Natural killer cell (primary cell): ENCODE data around the gene CDK5R2. TPM values are rescaled to one million over a fixed set of nuclear protein-coding genes. Genes with fewer than 3 reads are reported as not detected.

ENCODE experiments used
- ATAC-seq, 3 donors: fragments of 150-1000 bp in 2 of 3; fragments of 200-7000 bp in 1 of 3; cut with Tn5 transposase; 1 replicate in 1 of 3; 2 replicates in 2 of 3; pipeline ENCODE4 v1.10.0; 2021; ENCODE audit warnings: mild to moderate bottlenecking in 2 of 3, moderate library complexity in 2 of 3
- DNase-seq, 2 donors: peaks; one replicate each; pipeline versions ENCODE4 v3.0.0 to v3.0.0-alpha.2; 2013 to 2021; ENCODE audit warnings: mixed read lengths in 1 of 2
- H3K27ac ChIP-seq: one replicate; pipeline ENCODE4 v1.5.1; 2013; ENCODE audit warnings: mild to moderate bottlenecking, low read length
- H3K27me3 ChIP-seq: one replicate; pipeline ENCODE4 v1.6.1; 2013; ENCODE audit warnings: low read length; ENCODE audit not compliant: control insufficient read depth, insufficient read depth
- H3K36me3 ChIP-seq: one replicate; pipeline ENCODE4 v1.6.1; 2013; ENCODE audit warnings: low read length; ENCODE audit not compliant: control insufficient read depth, insufficient read depth
- H3K4me1 ChIP-seq: one replicate; pipeline ENCODE4 v1.6.1; 2013; ENCODE audit warnings: low read length; ENCODE audit not compliant: control insufficient read depth, insufficient read depth
- H3K4me3 ChIP-seq: one replicate; pipeline ENCODE4 v1.5.1; 2013; ENCODE audit warnings: low read length
- H3K9me3 ChIP-seq: one replicate; pipeline ENCODE4 v1.6.1; 2013; ENCODE audit warnings: low read length; ENCODE audit not compliant: control insufficient read depth, insufficient read depth
- H3K27ac Mint-ChIP-seq, 2 donors: one replicate each; pipeline ENCODE4 v1.8.0; 2022; ENCODE audit warnings: mild to moderate bottlenecking in 2 of 2, mixed read lengths in 2 of 2, moderate library complexity in 1 of 2
- H3K27me3 Mint-ChIP-seq, 2 donors: one replicate each; pipeline ENCODE4 v1.8.0; 2022; ENCODE audit warnings: low read depth in 2 of 2, mixed read lengths in 2 of 2
- H3K36me3 Mint-ChIP-seq: one replicate; pipeline ENCODE4 v1.8.0; 2022; ENCODE audit warnings: mixed read lengths
- H3K4me1 Mint-ChIP-seq, 2 donors: one replicate each; pipeline ENCODE4 v1.8.0; 2022; ENCODE audit warnings: mixed read lengths in 2 of 2
- H3K4me3 Mint-ChIP-seq: one replicate; pipeline ENCODE4 v1.8.0; 2022; ENCODE audit warnings: mild to moderate bottlenecking, moderate library complexity, mixed read lengths
- H3K9me3 Mint-ChIP-seq, 2 donors: one replicate each; pipeline ENCODE4 v1.8.0; 2022; ENCODE audit warnings: mixed read lengths in 2 of 2
- WGBS: methylation state at CpG from one replicate; pipeline ENCODE4 v1.1.7; 2013; ENCODE audit warnings: missing lambda C conversion rate; ENCODE audit not compliant: insufficient coverage; 5-methylcytosine and 5-hydroxymethylcytosine counted together
- intact Hi-C: fragments of 100-400 bp; cut with micrococcal nuclease; formaldehyde crosslinking; loops from one replicate; pipeline ENCODE4 v1.14.2; 2022
- total RNA-seq, 4 donors: library from RNA; stranded (reverse); fragments of 120-200 nt in 1 of 4; gene quantifications; one replicate each; pipeline versions ENCODE4 v1.2.3 to v1.2.4, GENCODE V29; 2013 to 2022
- TF ChIP-seq, protein P1 (sequence below): fragments of 200-600 bp; IDR thresholded peaks from one replicate; pipeline ENCODE4 v1.8.0; 2022; ENCODE audit warnings: antibody characterized with exemption

CDK5R2 gene
- total RNA-seq, 3 donors from 2014 or later (not counting 1 experiment from before 2014, with no cell fraction given) = not detected

DNA sequence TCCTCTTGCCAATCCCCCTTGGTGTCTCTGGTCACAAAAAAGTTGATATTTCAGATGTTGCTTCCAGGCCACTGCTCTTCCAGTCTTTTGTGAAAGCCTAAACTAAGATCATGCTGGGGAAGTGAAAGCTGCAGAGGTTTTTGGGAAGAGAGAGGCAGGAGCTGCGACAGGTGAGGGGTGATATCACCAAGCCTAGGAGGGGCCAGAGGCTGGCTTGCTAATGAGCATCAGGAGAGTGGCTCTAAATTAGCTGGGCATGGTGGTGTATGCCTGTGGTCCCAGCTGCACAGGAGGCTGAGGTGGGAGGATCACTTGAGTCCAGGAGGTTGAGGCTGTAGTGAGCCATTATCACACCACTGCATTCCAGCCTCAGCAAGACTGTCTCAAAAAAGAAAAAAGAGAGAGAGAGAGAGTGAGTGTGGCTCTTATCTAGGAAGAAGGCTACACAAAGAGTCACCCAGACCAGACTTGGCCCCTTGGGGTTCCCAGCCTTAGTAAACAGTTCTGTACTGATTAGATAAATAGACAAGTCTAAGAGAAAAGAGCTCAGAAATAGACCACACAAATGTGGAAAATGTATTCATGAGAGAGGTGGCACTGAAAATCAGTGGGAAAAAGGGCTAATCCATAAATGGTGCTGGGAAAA is 14.6 kb upstream of the CDK5R2 start:
- H3K27me3 ChIP-seq = no peaks in the 10 kb centered on the region
- TF ChIP-seq, protein P1, sequence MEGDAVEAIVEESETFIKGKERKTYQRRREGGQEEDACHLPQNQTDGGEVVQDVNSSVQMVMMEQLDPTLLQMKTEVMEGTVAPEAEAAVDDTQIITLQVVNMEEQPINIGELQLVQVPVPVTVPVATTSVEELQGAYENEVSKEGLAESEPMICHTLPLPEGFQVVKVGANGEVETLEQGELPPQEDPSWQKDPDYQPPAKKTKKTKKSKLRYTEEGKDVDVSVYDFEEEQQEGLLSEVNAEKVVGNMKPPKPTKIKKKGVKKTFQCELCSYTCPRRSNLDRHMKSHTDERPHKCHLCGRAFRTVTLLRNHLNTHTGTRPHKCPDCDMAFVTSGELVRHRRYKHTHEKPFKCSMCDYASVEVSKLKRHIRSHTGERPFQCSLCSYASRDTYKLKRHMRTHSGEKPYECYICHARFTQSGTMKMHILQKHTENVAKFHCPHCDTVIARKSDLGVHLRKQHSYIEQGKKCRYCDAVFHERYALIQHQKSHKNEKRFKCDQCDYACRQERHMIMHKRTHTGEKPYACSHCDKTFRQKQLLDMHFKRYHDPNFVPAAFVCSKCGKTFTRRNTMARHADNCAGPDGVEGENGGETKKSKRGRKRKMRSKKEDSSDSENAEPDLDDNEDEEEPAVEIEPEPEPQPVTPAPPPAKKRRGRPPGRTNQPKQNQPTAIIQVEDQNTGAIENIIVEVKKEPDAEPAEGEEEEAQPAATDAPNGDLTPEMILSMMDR = no peak
- H3K4me3 Mint-ChIP-seq = no peak overlapping the region
- no peak for DNase-seq
- H3K4me3 ChIP-seq = no peak overlapping the region
- H3K36me3 ChIP-seq = no peaks in the 10 kb centered on the region
- intact Hi-C loops = no loop called here
- ATAC-seq = no peak
- H3K27ac Mint-ChIP-seq = no peak overlapping the region
- no peaks in the 10 kb centered on the region for H3K36me3 Mint-ChIP-seq
- H3K27ac ChIP-seq = no peak overlapping the region
- H3K4me1 ChIP-seq = no peaks in the 10 kb centered on the region
- no peaks in the 10 kb centered on the region for H3K4me1 Mint-ChIP-seq
- H3K9me3 Mint-ChIP-seq = no peaks in the 10 kb centered on the region
- H3K9me3 ChIP-seq = no peaks in the 10 kb centered on the region
- WGBS = 93% methylated on average over 1 of the region's 1 CpG
- peaks cover 20 to 48% of the 10 kb centered on the region in 2 donors for H3K27me3 Mint-ChIP-seq

- Mint-ChIP-seq H3K27me3 (peaks cover 26 to 35% of the 10 kb centered on the region in 2 donors), H3K9me3 (no peaks in the 10 kb centered on the region), H3K36me3 (no peaks in the 10 kb centered on the region), H3K4me3 (no peak overlapping the region), H3K4me1 (no peaks in the 10 kb centered on the region), H3K27ac (no peak overlapping the region)
- Histone ChIP-seq H3K9me3 (no peaks in the 10 kb centered on the region), H3K4me3 (no peak overlapping the region), H3K27me3 (no peaks in the 10 kb centered on the region), H3K36me3 (no peaks in the 10 kb centered on the region), H3K27ac (no peak overlapping the region), H3K4me1 (no peaks in the 10 kb centered on the region)
- intact Hi-C loops = no loop called here
- 83% methylated on average over 1 of the region's 1 CpG for WGBS
- TF ChIP-seq, protein P1 = no peak
- ATAC-seq (no peak), DNase-seq (no peak)
Measured at GRCh38 chr2:218946621-218947020, 12.8 kb upstream of the CDK5R2 start.

GRCh38 chr2:218952160-218952559 is 7.3 kb upstream of the CDK5R2 start:
- Histone ChIP-seq H3K27ac (no peak overlapping the region), H3K27me3 (peaks cover 4% of the 10 kb centered on the region), H3K9me3 (no peaks in the 10 kb centered on the region), H3K36me3 (no peaks in the 10 kb centered on the region), H3K4me3 (no peak overlapping the region), H3K4me1 (no peaks in the 10 kb centered on the region)
- no peaks in the 10 kb centered on the region for H3K9me3 Mint-ChIP-seq
- intact Hi-C loops = no loop called here
- DNase-seq (no peak), ATAC-seq (no peak)
- peaks cover 37 to 41% of the 10 kb centered on the region in 2 donors for H3K27me3 Mint-ChIP-seq
- no peak overlapping the region for H3K4me3 Mint-ChIP-seq
- TF ChIP-seq, protein P1 = no peak
- H3K4me1 Mint-ChIP-seq = no peaks in the 10 kb centered on the region
- WGBS = 97% methylated on average over 7 of the region's 7 CpGs
- H3K27ac Mint-ChIP-seq = no peak overlapping the region
- H3K36me3 Mint-ChIP-seq = no peaks in the 10 kb centered on the region
